GM21515 (cell line): Measurements from ENCODE around the gene REPS1.

Source experiments
- ATAC-seq: cut with Tn5 transposase; IDR thresholded peaks from one replicate; pipeline ENCODE4 v1.9.1; 2021; ENCODE audit not compliant: unreplicated experiment

Gene REPS1

GRCh38 chr6:138931660-138932059 is 56.4 kb downstream of the REPS1 start:
- no peak for ATAC-seq

GRCh38 chr6:138926579-138926978 is 61.5 kb downstream of the REPS1 start:
- no peak for ATAC-seq

DNA sequence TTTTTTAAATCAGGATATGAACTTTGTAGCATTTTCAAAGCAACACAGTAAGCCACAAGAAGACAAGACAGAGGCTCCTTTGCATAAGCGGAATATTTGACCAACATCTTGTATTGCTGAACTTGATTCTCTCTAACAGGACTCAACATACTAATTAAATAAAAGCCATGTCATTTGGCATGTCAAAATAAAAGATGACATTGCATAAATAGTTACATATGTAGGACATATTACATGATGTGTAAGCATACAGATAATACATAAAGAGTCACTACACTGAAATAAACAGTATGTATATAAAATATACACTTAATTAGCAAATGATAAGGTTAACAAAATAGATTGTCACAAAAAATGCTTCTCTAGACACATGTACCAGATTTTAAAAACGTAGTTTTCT is 62.2 kb downstream of the REPS1 start:
- no peak for ATAC-seq

DNA sequence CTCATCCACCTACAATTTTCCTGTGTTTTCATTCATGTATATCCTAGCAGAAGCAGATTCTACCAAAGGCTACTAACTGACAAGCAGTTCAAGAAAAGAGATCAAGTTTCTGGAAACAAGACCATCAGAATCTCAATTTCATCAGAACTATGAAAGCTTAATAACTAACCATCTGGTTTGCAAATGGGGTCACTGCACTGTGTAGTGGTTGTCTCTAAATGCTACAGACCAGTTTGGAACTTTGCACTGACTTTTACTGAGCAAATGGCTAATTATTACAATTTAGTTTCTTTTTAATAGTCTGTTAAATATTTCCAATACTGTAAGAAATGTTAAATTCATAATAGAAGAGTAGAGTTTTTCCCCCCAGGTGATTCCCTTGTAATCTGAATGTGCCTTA is 64.5 kb downstream of the REPS1 start:
- no peak for ATAC-seq

- ATAC-seq: no peak
Observed at GRCh38 chr6:138920906-138921305, 67.1 kb downstream of the REPS1 start.

GRCh38 chr6:138914701-138915100 is 73.4 kb downstream of the REPS1 start:
- no peak for ATAC-seq

- ATAC-seq: no peak
Observed at GRCh38 chr6:138912308-138912707, 75.7 kb downstream of the REPS1 start.

DNA sequence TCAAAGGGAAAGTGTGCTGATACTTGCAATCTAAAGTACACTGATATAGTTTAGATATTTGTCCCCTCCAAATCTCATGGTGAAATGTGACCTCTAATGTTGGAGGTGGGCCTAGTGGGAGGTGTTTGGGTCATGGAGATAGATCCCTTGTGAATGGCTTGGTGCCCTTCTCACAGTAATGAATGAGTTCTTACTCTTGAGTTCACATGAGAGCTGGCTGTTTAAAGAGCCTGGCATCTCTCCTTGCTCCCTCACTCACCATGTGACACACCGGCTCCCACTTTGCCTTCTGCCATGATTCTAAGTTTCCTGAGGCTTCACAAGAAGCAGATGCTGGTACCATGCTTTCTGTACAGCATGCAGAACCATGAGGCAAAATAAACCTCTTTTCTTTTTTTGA is 78.1 kb downstream of the REPS1 start:
- ATAC-seq: no peak

DNA sequence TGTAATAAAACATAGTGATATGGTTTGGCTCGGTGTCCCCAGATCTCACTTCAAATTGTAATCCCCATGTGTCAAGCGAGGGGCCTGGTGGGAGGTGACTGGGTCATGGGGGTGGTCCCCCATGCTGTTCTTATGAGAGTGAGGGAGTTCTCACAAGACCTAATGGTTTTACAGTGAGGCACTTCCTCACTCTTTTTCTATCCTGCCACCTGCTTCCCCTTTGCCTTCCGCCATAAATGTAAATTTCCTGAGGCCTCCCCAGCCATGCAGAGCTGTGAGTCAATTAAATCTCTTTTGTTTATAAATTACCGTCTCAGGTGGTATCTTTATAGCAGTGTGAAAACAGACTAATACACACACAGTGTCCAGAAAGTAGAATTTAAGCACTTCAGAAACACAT is 78.5 kb downstream of the REPS1 start:
- ATAC-seq: no peak

- ATAC-seq: no peak
Observed at GRCh38 chr6:138907167-138907566, 80.9 kb downstream of the REPS1 start.

DNA sequence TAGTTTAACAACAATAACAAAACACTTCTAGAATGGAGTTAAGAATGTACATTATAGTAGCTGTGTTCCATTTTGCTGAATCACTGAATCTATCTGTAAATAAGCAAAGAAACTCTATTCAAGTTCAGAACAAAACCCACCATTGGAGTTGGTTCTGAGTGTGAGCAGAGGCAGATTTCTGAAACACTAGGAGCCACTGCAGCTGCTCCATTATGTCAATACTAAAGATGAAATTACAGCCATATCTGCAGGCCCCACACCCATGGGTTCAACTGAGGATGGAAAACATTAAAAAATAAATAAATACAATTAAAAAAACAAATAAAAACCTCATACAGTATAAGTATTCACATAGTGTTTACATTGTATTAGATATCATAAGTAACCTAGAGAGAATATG is 91.0 kb downstream of the REPS1 start:
- no peak for ATAC-seq

GRCh38 chr6:138896104-138896756 is 91.8 kb downstream of the REPS1 start:
- no peak for ATAC-seq

DNA sequence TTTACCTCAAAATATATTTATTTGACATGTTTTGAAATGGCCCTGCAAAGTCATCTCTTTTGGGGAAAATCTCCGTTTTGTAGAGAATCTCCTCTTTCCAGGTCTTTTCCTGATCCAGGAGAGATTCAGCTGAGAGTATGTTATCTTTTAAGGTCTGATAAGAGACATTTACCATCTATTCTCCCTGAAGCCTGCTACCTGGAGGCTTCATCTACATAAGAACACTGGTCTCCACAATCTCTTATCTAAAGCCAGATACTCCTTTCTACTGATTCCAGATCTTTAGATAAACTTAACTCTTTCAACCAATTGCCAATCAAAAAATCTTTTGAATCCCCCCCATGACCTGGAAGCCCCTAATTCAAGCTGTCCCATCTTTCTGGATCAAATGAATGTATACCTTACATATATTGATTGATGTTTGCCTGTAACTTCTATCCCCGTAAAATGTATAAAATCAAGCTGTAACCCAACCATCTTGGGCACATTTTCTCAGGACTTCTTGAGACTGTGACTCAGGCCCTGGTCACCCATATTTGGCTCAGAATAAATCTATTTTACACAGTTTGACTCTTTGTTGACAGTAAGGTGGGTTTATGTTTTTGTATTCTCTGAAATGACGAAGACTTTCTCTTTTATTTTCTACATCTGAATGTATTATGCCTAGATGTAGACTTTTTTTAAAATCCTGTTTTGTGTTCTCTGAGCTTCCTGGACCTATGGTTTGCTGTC is 96.6 kb downstream of the REPS1 start:
- no peak for ATAC-seq

DNA sequence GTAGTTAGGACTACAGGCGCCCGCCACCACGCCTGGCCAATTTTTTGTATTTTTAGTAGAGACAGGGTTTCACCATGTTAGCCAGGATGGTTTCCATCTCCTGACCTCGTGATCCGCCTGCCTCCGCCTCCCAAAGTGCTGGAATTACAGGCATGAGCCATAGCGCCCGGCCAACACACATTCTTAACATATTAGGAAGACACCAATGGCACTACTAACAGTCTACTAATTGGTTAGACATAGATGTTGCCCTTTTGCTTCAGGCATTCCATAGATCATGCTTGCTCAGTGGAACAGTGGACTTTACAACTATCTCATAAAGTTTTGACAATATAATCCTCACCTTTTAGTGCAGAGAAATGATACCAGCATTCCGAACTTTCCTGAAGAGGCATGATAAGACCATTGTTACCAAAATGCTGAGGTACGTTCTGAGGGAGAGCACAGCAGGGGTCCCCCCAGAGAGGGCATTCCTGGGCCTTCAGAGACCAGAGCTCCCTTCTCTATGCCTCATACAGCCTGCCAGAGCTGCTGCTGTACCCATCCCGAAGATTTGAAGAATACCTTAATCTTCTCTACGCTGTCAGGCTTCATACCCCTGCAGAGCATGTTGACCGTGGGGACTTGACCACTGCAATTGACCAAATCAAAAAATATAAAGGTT is 102.8 kb downstream of the REPS1 start:
- ATAC-seq: no peak

DNA sequence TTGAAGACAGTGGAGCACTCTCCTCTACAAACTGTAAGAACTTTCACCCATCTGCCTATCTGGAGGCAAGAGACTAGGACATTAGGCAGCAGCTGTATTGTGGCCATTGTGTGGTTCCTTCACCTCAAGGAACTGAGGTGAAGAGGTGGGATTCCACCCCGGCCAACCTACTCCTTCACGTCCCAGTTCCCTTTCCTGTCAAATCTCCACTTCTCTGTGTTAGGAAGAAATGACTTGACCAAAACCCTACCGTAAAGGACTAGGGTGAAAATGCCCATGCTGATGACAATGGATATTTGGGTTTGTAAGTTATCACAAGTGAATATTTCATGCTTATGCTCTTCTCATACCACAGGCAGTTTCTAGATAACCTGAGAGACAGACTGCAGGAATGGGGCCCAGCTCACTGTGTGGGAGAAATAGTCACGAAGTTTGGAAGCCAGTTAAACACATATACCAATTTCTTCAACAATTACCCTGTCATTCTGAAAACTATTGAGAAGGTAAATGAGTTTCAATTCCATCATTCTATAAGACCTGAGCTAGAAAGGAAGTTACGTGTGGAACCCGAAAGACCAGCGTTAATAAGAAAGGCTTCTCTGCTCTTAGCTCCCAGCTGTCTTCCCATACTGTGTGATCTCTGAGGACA is 105.6 kb downstream of the REPS1 start:
- peak; percentile 74 for ATAC-seq

DNA sequence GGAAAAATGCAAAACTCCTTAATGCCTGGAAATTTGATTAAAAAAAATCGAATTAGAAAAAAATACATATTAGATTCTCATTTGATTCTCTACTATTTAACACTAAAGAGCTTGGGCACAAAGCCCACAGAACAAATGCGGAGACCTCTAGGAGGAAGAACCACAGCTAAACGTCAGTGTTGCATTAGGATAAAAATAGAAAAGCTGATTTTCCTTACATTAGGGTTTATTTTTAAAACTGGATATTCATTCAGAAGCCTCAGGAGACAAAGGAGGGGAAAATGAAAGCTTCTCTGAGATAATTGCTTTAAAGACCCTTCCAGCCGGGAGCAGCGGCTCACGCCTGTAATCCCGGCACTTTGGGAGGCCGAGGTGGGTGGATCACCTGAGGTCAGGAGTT is 114.9 kb downstream of the REPS1 start:
- ATAC-seq: no peak

- no peak for ATAC-seq
Observed at GRCh38 chr6:138869398-138869797, 118.7 kb downstream of the REPS1 start.

DNA sequence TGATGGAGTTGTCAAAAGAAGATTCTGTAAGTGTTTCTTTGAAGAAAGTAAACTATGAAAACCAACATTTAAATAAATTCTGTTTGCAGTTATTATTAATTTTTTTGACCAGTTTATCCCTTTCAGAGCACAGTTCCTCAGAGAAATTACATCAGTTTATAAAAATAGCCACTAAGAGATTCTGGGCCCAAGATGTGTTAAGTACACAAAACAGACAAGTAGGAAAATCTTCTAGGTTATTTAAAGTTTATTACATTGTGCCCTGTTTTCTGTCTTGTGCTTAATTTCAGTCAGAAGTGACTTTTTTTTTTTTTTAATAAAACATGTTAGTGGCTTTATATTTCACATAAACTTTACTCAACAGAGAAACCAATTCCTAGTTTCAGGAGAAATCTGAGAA is 119.9 kb downstream of the REPS1 start:
- ATAC-seq: no peak

- ATAC-seq: no peak
Observed at GRCh38 chr6:138865480-138866109, 122.5 kb downstream of the REPS1 start.

GRCh38 chr6:138864343-138864890 is 123.6 kb downstream of the REPS1 start:
- ATAC-seq: no peak

DNA sequence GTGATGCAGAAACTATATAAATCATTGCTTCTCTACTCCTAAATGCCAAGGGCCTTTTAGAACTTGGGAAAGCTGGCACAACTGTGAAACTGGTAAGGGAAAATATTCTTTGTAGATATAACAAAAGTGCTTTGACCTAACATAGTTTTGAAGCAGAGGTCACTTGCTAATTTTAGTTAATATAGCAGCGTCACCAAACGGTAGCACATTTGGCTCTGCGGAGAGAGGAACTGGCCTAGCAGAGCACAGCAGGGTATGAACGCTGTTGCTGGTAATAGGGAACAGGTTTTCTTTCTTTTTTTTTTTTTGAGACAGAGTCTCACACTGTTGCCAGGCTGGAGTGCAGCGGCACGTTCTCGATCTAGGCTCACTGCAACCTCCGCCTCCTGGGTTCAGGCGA is 124.7 kb downstream of the REPS1 start:
- ATAC-seq: no peak
